Natural killer cell (primary cell): ENCODE data around the gene TRIM26. TPM values are rescaled to one million over a fixed set of nuclear protein-coding genes. Genes with fewer than 3 reads are reported as not detected.
A peak's percentile ranks its signal among the peaks of the same experiment; 100 is the strongest.

ENCODE experiments used
- ATAC-seq, 3 donors: fragments of 150-1000 bp in 2 of 3; fragments of 200-7000 bp in 1 of 3; cut with Tn5 transposase; 1 replicate in 1 of 3; 2 replicates in 2 of 3; pipeline ENCODE4 v1.10.0; 2021; ENCODE audit warnings: mild to moderate bottlenecking in 2 of 3, moderate library complexity in 2 of 3
- DNase-seq, 2 donors: peaks; one replicate each; pipeline versions ENCODE4 v3.0.0 to v3.0.0-alpha.2; 2013 to 2021; ENCODE audit warnings: mixed read lengths in 1 of 2
- H3K27ac ChIP-seq: one replicate; pipeline ENCODE4 v1.5.1; 2013; ENCODE audit warnings: mild to moderate bottlenecking, low read length
- H3K27me3 ChIP-seq: one replicate; pipeline ENCODE4 v1.6.1; 2013; ENCODE audit warnings: low read length; ENCODE audit not compliant: control insufficient read depth, insufficient read depth
- H3K36me3 ChIP-seq: one replicate; pipeline ENCODE4 v1.6.1; 2013; ENCODE audit warnings: low read length; ENCODE audit not compliant: control insufficient read depth, insufficient read depth
- H3K4me1 ChIP-seq: one replicate; pipeline ENCODE4 v1.6.1; 2013; ENCODE audit warnings: low read length; ENCODE audit not compliant: control insufficient read depth, insufficient read depth
- H3K4me3 ChIP-seq: one replicate; pipeline ENCODE4 v1.5.1; 2013; ENCODE audit warnings: low read length
- H3K9me3 ChIP-seq: one replicate; pipeline ENCODE4 v1.6.1; 2013; ENCODE audit warnings: low read length; ENCODE audit not compliant: control insufficient read depth, insufficient read depth
- H3K27ac Mint-ChIP-seq, 2 donors: one replicate each; pipeline ENCODE4 v1.8.0; 2022; ENCODE audit warnings: mild to moderate bottlenecking in 2 of 2, mixed read lengths in 2 of 2, moderate library complexity in 1 of 2
- H3K27me3 Mint-ChIP-seq, 2 donors: one replicate each; pipeline ENCODE4 v1.8.0; 2022; ENCODE audit warnings: low read depth in 2 of 2, mixed read lengths in 2 of 2
- H3K36me3 Mint-ChIP-seq: one replicate; pipeline ENCODE4 v1.8.0; 2022; ENCODE audit warnings: mixed read lengths
- H3K4me1 Mint-ChIP-seq, 2 donors: one replicate each; pipeline ENCODE4 v1.8.0; 2022; ENCODE audit warnings: mixed read lengths in 2 of 2
- H3K4me3 Mint-ChIP-seq: one replicate; pipeline ENCODE4 v1.8.0; 2022; ENCODE audit warnings: mild to moderate bottlenecking, moderate library complexity, mixed read lengths
- H3K9me3 Mint-ChIP-seq, 2 donors: one replicate each; pipeline ENCODE4 v1.8.0; 2022; ENCODE audit warnings: mixed read lengths in 2 of 2
- WGBS: methylation state at CpG from one replicate; pipeline ENCODE4 v1.1.7; 2013; ENCODE audit warnings: missing lambda C conversion rate; ENCODE audit not compliant: insufficient coverage; 5-methylcytosine and 5-hydroxymethylcytosine counted together
- intact Hi-C: fragments of 100-400 bp; cut with micrococcal nuclease; formaldehyde crosslinking; loops from one replicate; pipeline ENCODE4 v1.14.2; 2022
- total RNA-seq, 4 donors: library from RNA; stranded (reverse); fragments of 120-200 nt in 1 of 4; gene quantifications; one replicate each; pipeline versions ENCODE4 v1.2.3 to v1.2.4, GENCODE V29; 2013 to 2022
- TF ChIP-seq, protein P1 (sequence below): fragments of 200-600 bp; IDR thresholded peaks from one replicate; pipeline ENCODE4 v1.8.0; 2022; ENCODE audit warnings: antibody characterized with exemption

Gene TRIM26
- total RNA-seq, 3 donors from 2014 or later (not counting 1 experiment from before 2014, with no cell fraction given): 69.3 to 73.7 (median 71.6) TPM

- no peak within 1 kb of the TSS for H3K27ac Mint-ChIP-seq
Observed at GRCh38 chr6:30163090-30163917, 49.9 kb downstream of the TRIM26 start, which contains the start of gene TRIM15. Gene TRIM15 (plus strand): TSS chr6:30163546. CDS start chr6:30163685, 139 bp downstream.

DNA sequence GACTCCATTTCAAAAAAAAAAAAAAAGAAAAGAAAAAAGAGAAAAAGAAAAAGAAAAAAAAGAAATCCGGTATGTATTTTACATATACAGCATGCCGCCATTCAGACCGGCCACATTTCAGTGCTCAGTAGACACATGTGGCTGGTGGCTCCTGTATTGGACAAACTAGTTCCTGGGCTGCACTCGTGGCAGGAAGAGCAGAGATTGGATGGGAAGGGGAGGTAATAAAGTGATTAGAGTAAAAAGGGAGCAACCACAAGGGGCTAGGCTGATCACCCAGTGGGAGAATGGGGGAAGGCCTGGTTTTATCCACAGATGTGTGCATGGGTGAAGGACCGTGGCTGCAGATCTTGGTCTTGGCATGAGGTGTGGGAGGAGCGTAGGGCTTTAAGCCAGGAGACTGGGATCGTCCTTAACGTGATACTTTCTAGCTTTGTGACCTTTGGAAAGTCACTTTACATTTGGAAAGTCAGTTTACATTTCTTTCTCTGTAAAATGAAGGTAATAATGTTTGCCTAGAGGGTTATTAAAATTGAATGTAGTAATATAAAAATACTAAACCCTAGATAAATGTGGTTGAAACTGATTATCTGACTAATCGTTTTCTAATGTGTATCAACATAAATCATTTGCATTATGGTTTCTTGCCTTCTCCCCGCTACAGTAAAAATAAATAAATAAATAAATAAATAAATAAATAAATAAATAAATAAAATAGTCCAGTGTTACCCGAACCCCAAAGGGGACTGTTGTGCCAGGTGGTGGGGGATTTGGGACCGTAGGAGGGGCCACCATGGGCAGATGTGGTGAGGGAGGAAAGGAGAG lies 50.7 kb downstream of the TRIM26 start:
- H3K27me3 Mint-ChIP-seq: peaks cover 10 to 37% of the 10 kb centered on the region in 2 donors
- H3K9me3 Mint-ChIP-seq: no peaks in the 10 kb centered on the region
- H3K36me3 Mint-ChIP-seq: no peaks in the 10 kb centered on the region
- DNase-seq (no peak), ATAC-seq (no peak)
- no peak overlapping the region for H3K4me3 Mint-ChIP-seq
- Histone ChIP-seq H3K36me3 (no peaks in the 10 kb centered on the region), H3K27ac (no peak overlapping the region), H3K4me1 (no peaks in the 10 kb centered on the region), H3K9me3 (no peaks in the 10 kb centered on the region), H3K4me3 (no peak overlapping the region), H3K27me3 (peaks cover 2% of the 10 kb centered on the region)
- no peak overlapping the region for H3K27ac Mint-ChIP-seq
- 85% methylated on average over 8 of the region's 12 CpGs for WGBS
- intact Hi-C loops: no loop called here
- TF ChIP-seq, protein P1, sequence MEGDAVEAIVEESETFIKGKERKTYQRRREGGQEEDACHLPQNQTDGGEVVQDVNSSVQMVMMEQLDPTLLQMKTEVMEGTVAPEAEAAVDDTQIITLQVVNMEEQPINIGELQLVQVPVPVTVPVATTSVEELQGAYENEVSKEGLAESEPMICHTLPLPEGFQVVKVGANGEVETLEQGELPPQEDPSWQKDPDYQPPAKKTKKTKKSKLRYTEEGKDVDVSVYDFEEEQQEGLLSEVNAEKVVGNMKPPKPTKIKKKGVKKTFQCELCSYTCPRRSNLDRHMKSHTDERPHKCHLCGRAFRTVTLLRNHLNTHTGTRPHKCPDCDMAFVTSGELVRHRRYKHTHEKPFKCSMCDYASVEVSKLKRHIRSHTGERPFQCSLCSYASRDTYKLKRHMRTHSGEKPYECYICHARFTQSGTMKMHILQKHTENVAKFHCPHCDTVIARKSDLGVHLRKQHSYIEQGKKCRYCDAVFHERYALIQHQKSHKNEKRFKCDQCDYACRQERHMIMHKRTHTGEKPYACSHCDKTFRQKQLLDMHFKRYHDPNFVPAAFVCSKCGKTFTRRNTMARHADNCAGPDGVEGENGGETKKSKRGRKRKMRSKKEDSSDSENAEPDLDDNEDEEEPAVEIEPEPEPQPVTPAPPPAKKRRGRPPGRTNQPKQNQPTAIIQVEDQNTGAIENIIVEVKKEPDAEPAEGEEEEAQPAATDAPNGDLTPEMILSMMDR: no peak
- no peaks in the 10 kb centered on the region for H3K4me1 Mint-ChIP-seq

More at GRCh38 chr6:30163090-30163917, 49.9 kb downstream of the TRIM26 start, which contains the start of gene TRIM15:
- Mint-ChIP-seq H3K9me3 (no peaks in the 10 kb centered on the region), H3K4me1 (no peaks in the 10 kb centered on the region), H3K27me3 (peaks cover 16 to 40% of the 10 kb centered on the region in 2 donors), H3K36me3 (no peaks in the 10 kb centered on the region), H3K4me3 (no peak within 1 kb of the TSS)
- H3K36me3 ChIP-seq: no peaks in the 10 kb centered on the region
- 77% methylated on average over 31 of the region's 31 CpGs for WGBS
- H3K27me3 ChIP-seq: peaks cover 5% of the 10 kb centered on the region
- H3K4me1 ChIP-seq: no peaks in the 10 kb centered on the region
- H3K27ac ChIP-seq: no peak within 1 kb of the TSS
- DNase-seq (peak in 1 of 2 donors; percentile 46), ATAC-seq (no peak)
- no peaks in the 10 kb centered on the region for H3K9me3 ChIP-seq
- TF ChIP-seq, protein P1: no peak
- intact Hi-C loops: no loop called here
- no peak within 1 kb of the TSS for H3K4me3 ChIP-seq

- no peaks in the 10 kb centered on the region for H3K4me1 Mint-ChIP-seq
- WGBS: 88% methylated on average over 3 of the region's 4 CpGs
- Histone ChIP-seq H3K4me1 (no peaks in the 10 kb centered on the region), H3K27ac (no peak within 1 kb of the TSS), H3K27me3 (peaks cover 2% of the 10 kb centered on the region), H3K4me3 (no peak within 1 kb of the TSS), H3K36me3 (no peaks in the 10 kb centered on the region), H3K9me3 (no peaks in the 10 kb centered on the region)
- intact Hi-C loops: no loop called here
- no peaks in the 10 kb centered on the region for H3K9me3 Mint-ChIP-seq
- DNase-seq (no peak), ATAC-seq (no peak)
- TF ChIP-seq, protein P1: no peak
- no peak within 1 kb of the TSS for H3K27ac Mint-ChIP-seq
- no peaks in the 10 kb centered on the region for H3K36me3 Mint-ChIP-seq
- no peak within 1 kb of the TSS for H3K4me3 Mint-ChIP-seq
- peaks cover 10 to 32% of the 10 kb centered on the region in 2 donors for H3K27me3 Mint-ChIP-seq
Observed at GRCh38 chr6:30160785-30161531, 52.2 kb downstream of the TRIM26 start, which contains the start of gene TRIM10. Gene TRIM10 (minus strand): TSS chr6:30161211. CDS start chr6:30160858, 353 bp downstream.
